ENCODE measurements around the gene STAC3. TPM values are rescaled to one million over a fixed set of nuclear protein-coding genes. Genes with fewer than 3 reads are reported as not detected.

The STAC3 gene
- total RNA-seq, 1 donor from 2014 or later = 6.0 TPM

DNA sequence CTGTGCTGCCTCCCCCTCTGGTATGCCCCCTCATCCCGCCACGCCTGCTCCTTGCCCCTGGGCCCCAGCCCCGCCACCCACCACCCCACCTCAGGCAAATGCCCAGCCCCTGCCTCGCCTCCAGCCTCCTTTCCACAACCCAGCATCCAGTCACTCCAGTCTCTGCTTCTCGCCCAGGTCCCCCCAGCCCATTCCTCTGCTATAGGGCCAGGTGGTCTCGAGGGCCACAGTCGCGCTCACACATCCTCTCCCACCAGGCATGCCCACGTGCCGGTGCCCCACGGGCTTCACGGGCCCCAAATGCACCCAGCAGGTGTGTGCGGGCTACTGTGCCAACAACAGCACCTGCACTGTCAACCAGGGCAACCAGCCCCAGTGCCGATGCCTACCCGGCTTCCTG lies 40.5 kb downstream of the STAC3 start:
- TF ChIP-seq, protein P1, sequence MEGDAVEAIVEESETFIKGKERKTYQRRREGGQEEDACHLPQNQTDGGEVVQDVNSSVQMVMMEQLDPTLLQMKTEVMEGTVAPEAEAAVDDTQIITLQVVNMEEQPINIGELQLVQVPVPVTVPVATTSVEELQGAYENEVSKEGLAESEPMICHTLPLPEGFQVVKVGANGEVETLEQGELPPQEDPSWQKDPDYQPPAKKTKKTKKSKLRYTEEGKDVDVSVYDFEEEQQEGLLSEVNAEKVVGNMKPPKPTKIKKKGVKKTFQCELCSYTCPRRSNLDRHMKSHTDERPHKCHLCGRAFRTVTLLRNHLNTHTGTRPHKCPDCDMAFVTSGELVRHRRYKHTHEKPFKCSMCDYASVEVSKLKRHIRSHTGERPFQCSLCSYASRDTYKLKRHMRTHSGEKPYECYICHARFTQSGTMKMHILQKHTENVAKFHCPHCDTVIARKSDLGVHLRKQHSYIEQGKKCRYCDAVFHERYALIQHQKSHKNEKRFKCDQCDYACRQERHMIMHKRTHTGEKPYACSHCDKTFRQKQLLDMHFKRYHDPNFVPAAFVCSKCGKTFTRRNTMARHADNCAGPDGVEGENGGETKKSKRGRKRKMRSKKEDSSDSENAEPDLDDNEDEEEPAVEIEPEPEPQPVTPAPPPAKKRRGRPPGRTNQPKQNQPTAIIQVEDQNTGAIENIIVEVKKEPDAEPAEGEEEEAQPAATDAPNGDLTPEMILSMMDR (IDR thresholded peaks at IDR 0.05) = no peak
- ATAC-seq (no peak), DNase-seq (no peak)
- Histone ChIP-seq H3K4me3 (no peak overlapping the region), H3K9me3 (no peaks in the 10 kb centered on the region), H3K27me3 (peaks cover 13% of the 10 kb centered on the region), H3K27ac (no peak overlapping the region), H3K36me3 (peaks cover 60% of the 10 kb centered on the region), H3K4me1 (peaks cover 6% of the 10 kb centered on the region)
- intact Hi-C loops (cut with DNase I) = no loop called here

DNA sequence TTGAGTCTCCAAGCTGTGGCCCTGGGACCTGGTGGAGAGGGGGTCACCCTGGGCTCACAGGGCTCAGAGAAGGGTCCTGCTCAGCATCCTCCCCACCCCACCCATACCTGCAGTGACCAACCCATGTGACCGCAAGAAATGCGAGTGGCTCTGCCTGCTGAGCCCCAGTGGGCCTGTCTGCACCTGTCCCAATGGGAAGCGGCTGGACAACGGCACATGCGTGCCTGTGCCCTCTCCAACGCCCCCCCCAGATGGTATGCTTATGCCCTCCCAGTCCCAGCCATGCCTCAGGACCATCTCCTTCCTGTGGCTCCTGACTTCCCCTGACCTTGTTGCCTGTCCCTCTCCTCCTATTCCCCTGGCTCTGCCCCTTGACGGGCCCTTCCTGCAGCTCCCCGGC lies 41.1 kb downstream of the STAC3 start:
- no peak for DNase-seq
- H3K36me3 ChIP-seq = peaks cover 66% of the 10 kb centered on the region

DNA sequence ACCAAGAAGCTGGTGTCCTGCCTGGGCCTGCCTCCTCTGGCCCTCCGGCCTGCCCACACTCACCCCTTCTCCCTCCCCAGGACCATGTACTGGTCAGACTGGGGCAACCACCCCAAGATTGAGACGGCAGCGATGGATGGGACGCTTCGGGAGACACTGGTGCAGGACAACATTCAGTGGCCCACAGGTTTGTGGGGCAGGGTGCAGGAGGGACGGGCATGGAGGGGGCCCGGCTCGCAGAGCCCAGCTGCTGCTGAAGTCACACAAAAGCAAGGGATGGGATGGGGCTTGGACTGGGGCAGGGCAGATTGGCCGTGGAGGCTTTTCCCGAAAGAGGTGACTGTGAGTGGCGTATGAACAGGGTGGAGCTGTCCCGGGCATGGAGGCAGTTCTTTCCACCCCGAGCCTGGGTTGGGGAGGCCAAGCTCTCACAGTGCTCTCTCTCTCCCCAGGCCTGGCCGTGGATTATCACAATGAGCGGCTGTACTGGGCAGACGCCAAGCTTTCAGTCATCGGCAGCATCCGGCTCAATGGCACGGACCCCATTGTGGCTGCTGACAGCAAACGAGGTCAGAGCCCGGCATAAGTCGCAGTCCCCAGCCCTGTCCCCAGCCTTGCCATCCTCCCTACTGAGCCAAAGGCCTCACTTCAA lies 42.2 kb downstream of the STAC3 start:
- Histone ChIP-seq H3K36me3 (peaks cover 78% of the 10 kb centered on the region), H3K9me3 (no peaks in the 10 kb centered on the region), H3K27ac (no peak overlapping the region), H3K27me3 (no peaks in the 10 kb centered on the region), H3K4me3 (no peak overlapping the region), H3K4me1 (peaks cover 4% of the 10 kb centered on the region)
- ATAC-seq = no peak
- TF ChIP-seq, protein P1 (IDR thresholded peaks at IDR 0.05) = no peak
- intact Hi-C loops (cut with DNase I) = no loop called here
- DNase-seq = no peak

More for the DNA sequence above, 41.1 kb downstream of the STAC3 start:
- no peak overlapping the region for H3K27ac ChIP-seq
- peaks cover 9% of the 10 kb centered on the region for H3K27me3 ChIP-seq
- H3K4me3 ChIP-seq = no peak overlapping the region
- H3K9me3 ChIP-seq = no peaks in the 10 kb centered on the region
- no peak for ATAC-seq
- peaks cover 4% of the 10 kb centered on the region for H3K4me1 ChIP-seq
- TF ChIP-seq, protein P1 (IDR thresholded peaks at IDR 0.05) = no peak
- intact Hi-C loops (cut with DNase I) = no loop called here

DNA sequence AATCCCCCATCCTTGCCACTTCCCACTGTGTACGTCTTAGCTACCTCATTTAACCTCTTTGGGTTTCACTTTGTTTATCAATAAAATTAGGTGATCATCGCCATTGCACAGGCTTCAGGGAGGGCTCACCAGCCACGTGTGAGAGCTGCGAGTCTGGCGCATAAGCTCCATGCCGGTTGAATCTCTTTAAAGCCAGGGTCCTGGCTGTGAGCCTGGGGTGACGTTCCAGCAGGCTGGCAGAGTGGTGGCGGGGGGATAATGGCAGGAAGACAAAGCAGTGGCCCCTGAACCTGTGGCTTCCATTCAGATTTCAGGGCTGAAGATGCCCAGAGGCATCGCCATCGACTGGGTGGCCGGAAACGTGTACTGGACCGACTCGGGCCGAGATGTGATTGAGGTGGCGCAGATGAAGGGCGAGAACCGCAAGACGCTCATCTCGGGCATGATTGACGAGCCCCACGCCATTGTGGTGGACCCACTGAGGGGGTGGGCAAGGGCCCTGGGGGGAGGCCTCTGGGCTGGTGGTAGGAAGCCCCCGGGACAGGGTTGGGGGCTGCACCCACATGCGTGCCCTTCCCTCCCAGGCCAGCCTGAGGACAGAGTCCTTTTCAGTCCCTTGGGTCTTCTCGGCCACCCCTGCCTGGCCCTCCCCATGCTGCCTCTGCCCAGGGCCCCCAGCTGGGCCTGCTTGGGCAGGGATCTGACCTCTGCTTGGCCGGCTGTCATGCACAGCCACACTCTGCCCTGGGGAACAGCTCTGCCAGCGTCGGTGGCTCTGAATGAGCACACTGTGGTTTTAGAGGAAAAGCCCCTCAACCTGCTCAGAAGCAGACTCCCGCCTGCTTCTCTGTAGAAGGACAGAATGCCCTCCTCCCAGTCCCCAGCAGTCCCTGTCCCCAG lies 43.0 kb downstream of the STAC3 start:
- H3K9me3 ChIP-seq = no peaks in the 10 kb centered on the region
- no peak for DNase-seq
- H3K4me1 ChIP-seq = no peaks in the 10 kb centered on the region
- H3K36me3 ChIP-seq = peaks cover 85% of the 10 kb centered on the region
- no peak overlapping the region for H3K27ac ChIP-seq
- TF ChIP-seq, protein P1 (IDR thresholded peaks at IDR 0.05) = no peak
- no peak overlapping the region for H3K4me3 ChIP-seq
- no peaks in the 10 kb centered on the region for H3K27me3 ChIP-seq
- intact Hi-C loops (cut with DNase I) = no loop called here
- ATAC-seq = no peak

DNA sequence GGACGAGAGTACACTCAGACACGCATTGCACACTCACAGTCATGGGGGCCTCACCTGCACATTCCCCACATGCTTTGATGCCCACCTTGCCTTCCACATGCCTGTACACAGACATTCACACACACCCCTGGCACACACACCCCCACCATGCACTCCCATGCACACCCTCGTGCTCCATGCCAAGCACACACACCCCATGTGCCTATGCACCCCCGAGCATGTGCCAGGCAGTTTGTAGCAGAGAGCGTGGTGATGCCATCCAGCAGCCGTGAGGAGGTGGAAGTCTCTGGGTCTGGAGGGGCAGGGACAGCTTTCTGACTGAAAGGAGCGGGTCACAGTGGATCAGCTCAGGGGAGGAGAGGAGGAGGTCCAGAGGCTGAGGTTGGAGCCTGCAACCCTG lies 45.1 kb downstream of the STAC3 start:
- TF ChIP-seq, protein P1 (IDR thresholded peaks at IDR 0.05) = no peak
- no peak for DNase-seq
- Histone ChIP-seq H3K36me3 (peaks cover 98% of the 10 kb centered on the region), H3K27ac (no peak overlapping the region), H3K27me3 (no peaks in the 10 kb centered on the region), H3K4me1 (no peaks in the 10 kb centered on the region), H3K4me3 (no peak overlapping the region), H3K9me3 (no peaks in the 10 kb centered on the region)
- intact Hi-C loops (cut with DNase I) = no loop called here
- ATAC-seq = no peak
